HUES6 (cell line): Measurements from ENCODE around the gene ZSCAN9.
A peak's percentile ranks its signal among the peaks of the same experiment; 100 is the strongest.

ENCODE experiments used
- H3K27ac ChIP-seq: 2 replicates; pipeline ENCODE4 v1.7.0; 2013; ENCODE audit warnings: low read depth, mild to moderate bottlenecking, low read length, inconsistent platforms
- H3K27me3 ChIP-seq: 2 replicates; pipeline ENCODE4 v1.6.1; 2013; ENCODE audit warnings: low read length; ENCODE audit not compliant: control insufficient read depth, insufficient read depth
- H3K36me3 ChIP-seq: 2 replicates; pipeline ENCODE4 v1.6.1; 2013; ENCODE audit warnings: low read length; ENCODE audit not compliant: control insufficient read depth, insufficient read depth
- H3K4me1 ChIP-seq: 2 replicates; pipeline ENCODE4 v1.6.1; 2013; ENCODE audit warnings: low read length; ENCODE audit not compliant: control insufficient read depth, insufficient read depth
- H3K4me3 ChIP-seq: 2 replicates; pipeline ENCODE4 v1.5.1; 2013; ENCODE audit warnings: low read depth, low read length
- H3K9ac ChIP-seq: one replicate; pipeline ENCODE4 v1.6.1; 2013; ENCODE audit warnings: mild to moderate bottlenecking, low read length
- H3K9me3 ChIP-seq: 2 replicates; pipeline ENCODE4 v1.6.1; 2013; ENCODE audit warnings: low read depth, low read length; ENCODE audit not compliant: control insufficient read depth, insufficient read depth

ZSCAN9 gene

DNA sequence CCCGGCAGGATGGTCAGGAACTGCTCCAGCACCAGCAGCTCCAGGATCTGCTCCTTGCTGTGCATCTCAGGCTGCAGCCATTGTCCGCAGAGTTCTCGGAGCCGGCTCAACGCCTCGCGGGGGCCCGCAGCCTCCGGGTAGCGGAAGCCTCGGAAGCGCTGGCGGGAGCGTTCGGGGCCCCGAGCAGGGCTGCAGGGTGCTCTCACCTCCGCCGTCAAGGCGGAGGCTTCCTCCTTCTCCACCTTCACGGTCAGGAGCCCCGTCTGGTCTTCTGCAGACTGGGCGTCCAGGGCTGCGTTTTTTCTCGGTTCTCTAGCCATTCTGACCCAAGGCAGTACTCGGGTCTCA lies 26.6 kb downstream of the ZSCAN9 start:
- Histone ChIP-seq H3K9me3 (no peaks in the 10 kb centered on the region), H3K9ac (peak overlapping the region; percentile 74), H3K27me3 (no peaks in the 10 kb centered on the region), H3K36me3 (peaks cover 13% of the 10 kb centered on the region), H3K4me1 (peaks cover 11% of the 10 kb centered on the region; the same call in 1 of the 2 replicates), H3K4me3 (peak overlapping the region; percentile 79), H3K27ac (no peak overlapping the region; the same call in 1 of the 2 replicates)

DNA sequence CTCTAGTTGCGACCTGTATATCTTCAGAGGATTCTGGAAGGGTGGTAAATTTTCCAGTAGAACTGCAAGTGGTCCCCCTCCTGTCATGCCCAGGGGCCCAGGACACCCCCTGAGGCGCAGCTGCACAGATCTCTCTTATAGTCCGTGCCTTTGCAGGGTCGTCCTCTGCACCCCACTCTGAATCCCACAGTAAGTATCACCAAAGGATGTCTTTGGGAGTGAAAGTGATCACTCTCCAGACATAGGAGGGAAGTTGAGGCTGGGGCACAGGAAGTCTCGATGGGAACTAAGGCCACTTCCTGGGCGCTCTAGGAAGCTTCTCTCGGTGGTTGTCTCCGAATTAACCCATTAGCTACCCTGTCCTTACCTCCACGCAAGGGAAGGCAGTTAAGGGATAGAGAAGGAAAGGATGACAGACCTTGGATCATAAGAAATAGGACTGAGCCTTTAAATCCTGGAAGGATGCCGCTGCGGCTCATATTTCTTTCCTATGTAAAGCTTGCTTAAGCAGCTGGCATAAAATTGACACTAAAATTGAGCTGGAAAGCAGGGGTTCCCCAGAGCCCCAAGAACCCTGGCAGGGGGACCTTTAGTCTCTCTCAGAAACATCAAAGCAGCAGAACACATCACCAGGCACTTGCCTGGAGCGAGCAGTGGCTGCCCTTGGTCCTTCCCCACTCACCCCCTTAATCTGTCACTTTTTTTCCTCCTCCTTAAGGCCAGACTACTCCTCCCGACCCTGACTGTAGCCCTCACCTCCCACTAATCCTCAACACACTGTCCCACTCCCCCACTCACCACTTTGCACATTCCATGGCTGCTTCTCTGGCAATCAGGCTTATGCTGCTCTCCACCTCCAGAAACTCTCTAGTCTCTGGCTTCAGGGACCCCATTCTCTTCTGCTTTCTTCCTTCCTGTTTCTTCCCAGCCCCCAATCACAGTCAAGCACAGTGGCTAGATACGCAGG lies 27.2 kb downstream of the ZSCAN9 start, which contains the start of gene ZKSCAN4:
ZKSCAN4 (minus strand) TSS at position 261 of the 967 bp plus-strand sequence. CDS start 289 bp downstream, outside the sequence.
- no peak within 1 kb of the TSS; the same call in 1 of the 2 replicates for H3K27ac ChIP-seq
- peak within 1 kb of the TSS; percentile 79 for H3K4me3 ChIP-seq
- H3K9ac ChIP-seq = peak within 1 kb of the TSS; percentile 74
- peaks cover 11% of the 10 kb centered on the region; the same call in 1 of the 2 replicates for H3K4me1 ChIP-seq
- no peaks in the 10 kb centered on the region for H3K27me3 ChIP-seq
- H3K9me3 ChIP-seq = no peaks in the 10 kb centered on the region
- H3K36me3 ChIP-seq = peaks cover 10% of the 10 kb centered on the region; the same call in 1 of the 2 replicates

DNA sequence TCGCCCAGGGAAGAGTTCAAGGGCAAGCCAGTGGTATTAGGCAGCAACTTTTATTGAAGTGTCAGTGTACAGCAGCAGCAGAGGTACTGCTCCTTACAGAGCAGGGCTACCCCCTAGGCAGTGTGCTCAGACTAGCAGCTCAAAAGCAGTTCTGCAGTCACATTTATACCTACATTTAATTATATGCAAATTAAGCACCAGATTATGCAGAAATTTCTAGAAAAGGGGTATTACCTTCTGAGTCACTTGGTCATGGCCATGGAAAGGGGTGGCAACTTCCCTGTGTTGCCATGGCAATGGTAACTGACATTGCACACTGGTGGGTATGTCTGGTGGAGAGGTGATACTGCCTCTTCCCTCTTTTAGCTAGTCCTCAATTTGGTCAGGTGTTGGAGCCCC lies 29.0 kb downstream of the ZSCAN9 start:
- Histone ChIP-seq H3K9me3 (no peaks in the 10 kb centered on the region), H3K4me3 (no peak overlapping the region), H3K27ac (no peak overlapping the region), H3K27me3 (peaks cover 7% of the 10 kb centered on the region), H3K4me1 (peaks cover 11% of the 10 kb centered on the region; the same call in 1 of the 2 replicates), H3K9ac (no peak overlapping the region), H3K36me3 (no peaks in the 10 kb centered on the region)

DNA sequence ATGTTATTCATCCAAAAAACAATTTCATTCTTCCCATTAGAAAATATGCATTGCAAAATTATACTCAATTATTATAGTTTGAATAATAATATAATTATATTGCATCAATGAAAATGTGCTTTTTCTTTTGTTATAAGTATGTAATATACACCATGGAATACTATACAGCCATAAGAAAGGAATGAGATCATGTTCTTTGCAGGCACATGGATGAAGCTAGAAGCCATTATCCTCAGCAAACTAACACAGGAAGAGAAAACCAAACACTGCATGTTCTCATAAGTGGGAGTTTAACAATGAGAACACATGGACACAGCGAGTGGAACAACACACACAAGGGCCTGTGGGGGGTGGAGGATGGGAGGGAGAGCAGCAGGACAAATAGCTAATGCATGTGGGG lies 32.0 kb downstream of the ZSCAN9 start:
- H3K9me3 ChIP-seq = no peaks in the 10 kb centered on the region
- H3K4me3 ChIP-seq = no peak overlapping the region
- no peak overlapping the region for H3K27ac ChIP-seq
- H3K27me3 ChIP-seq = peaks cover 12% of the 10 kb centered on the region
- no peaks in the 10 kb centered on the region for H3K36me3 ChIP-seq
- no peak overlapping the region for H3K9ac ChIP-seq
- peaks cover 5% of the 10 kb centered on the region; the same call in 1 of the 2 replicates for H3K4me1 ChIP-seq

DNA sequence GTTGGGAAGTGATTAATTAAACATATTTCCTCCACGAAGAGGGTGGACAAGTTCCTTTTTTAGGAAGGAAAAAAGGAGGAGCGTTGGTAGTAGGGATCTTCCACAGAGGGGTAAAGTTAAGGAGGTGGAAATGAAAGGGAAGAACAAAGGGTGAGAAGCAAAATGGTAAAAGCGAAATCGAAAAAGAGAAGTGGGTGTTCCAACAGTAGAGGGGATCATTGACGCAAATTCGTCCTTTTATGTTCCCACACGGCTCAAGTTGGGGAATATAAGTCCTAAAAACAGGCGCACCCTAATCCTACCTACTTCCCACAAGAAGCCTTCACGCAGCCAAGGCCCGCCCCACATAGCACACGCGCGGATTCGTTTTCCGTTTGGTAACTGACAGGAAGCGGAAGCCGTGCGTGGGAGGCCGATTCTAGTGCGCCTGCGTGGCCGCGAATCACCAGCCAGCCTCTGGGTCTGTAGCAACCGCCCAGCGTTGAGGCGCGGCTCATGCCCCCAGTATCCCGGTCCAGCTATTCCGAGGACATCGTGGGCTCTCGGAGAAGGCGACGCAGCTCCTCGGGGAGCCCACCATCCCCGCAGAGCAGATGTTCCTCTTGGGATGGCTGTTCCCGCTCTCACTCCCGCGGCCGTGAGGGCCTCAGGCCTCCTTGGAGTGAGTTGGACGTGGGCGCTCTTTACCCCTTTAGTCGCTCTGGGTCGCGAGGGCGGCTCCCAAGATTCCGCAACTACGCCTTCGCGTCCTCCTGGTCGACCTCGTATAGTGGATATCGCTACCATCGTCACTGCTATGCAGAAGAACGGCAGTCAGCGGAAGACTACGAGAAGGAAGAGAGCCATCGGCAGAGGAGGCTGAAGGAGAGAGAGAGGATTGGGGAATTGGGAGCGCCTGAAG lies 34.1 kb downstream of the ZSCAN9 start, which contains the start of gene NKAPL:
NKAPL (plus strand) TSS at position 421 of the 901 bp plus-strand sequence; CDS start at position 496, 75 bp downstream.
- H3K9ac ChIP-seq = no peak within 1 kb of the TSS
- no peaks in the 10 kb centered on the region for H3K9me3 ChIP-seq
- H3K4me1 ChIP-seq = no peaks in the 10 kb centered on the region
- peaks cover 12% of the 10 kb centered on the region for H3K27me3 ChIP-seq
- H3K27ac ChIP-seq = no peak within 1 kb of the TSS
- H3K4me3 ChIP-seq = peak within 1 kb of the TSS; percentile 37; the same call in 1 of the 2 replicates
- H3K36me3 ChIP-seq = no peaks in the 10 kb centered on the region

DNA sequence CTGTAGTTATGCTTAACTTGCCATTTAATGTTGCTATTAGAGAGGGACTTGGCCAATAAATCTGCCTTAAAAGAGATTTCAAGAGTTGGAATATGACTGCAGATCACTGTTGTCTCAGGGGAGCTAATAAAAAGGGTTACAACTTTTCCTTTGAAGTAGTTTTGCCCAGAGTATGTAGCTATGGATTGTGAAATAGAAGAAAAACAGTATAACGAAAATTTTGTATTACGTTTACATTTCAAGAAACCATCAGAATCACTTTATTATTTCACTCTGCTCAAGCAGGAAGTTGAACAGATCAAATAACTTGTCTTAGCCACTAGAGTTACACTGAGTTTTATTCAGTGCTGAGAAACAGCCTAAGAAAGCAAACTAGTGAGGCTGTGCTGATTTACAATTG lies 38.8 kb downstream of the ZSCAN9 start:
- Histone ChIP-seq H3K27ac (no peak overlapping the region), H3K9me3 (no peaks in the 10 kb centered on the region), H3K4me1 (0 out of 2 replicates have a peak, but pooled peaks cover 3% of the 10 kb centered on the region), H3K9ac (no peak overlapping the region), H3K27me3 (peaks cover 8% of the 10 kb centered on the region), H3K36me3 (no peaks in the 10 kb centered on the region), H3K4me3 (no peak overlapping the region)

DNA sequence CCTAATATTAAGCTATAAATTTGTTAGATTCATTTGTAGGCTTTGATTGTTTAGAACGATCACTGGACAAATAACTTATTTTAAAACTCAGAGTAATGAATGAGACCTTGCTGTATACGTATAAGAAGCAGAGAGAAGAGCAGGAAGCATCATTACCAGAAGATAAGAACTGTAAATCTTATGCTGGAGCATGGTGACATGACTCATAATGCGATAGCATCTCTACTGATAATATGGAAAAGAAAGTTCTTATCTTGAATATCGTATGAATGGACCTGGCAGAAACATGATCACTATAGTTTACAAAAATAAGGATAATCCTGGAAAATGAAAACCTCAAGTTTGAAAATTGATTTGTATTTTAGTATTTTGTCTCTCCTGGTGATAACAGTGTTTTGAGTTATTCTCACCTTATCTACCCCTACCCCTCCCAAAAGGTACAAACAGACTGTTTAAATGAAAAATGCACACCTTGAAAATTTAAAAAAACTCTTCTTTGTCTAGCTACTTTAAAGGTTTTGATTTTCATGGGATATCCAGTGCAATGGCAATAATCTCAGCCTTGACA lies 39.8 kb downstream of the ZSCAN9 start:
- Histone ChIP-seq H3K4me1 (0 out of 2 replicates have a peak, but pooled peaks cover 3% of the 10 kb centered on the region), H3K4me3 (no peak overlapping the region), H3K9me3 (no peaks in the 10 kb centered on the region), H3K36me3 (no peaks in the 10 kb centered on the region), H3K27me3 (no peaks in the 10 kb centered on the region; the same call in none of the 2 replicates), H3K9ac (no peak overlapping the region), H3K27ac (no peak overlapping the region)

DNA sequence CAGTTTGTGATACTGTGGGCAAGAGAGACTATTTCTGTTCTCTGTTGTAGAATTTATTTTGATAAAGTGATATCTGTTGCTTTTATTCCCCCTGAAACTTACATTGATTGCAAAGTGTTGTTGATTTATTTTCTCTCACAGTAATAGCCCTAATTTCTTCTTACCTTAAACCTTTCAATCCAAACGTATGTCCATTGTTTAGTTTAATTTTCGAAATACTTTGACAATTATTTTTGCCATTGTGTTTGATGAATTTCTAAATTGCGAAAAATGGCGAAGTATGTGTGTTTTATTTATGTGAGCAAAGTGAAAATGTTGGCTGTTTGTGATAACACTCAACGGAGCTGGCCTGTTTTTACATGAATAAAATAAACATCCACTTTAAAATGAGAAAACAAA lies 41.5 kb downstream of the ZSCAN9 start:
- no peak overlapping the region for H3K9ac ChIP-seq
- H3K4me3 ChIP-seq = peak overlapping the region; percentile 84
- H3K27ac ChIP-seq = no peak overlapping the region
- H3K4me1 ChIP-seq = 0 out of 2 replicates have a peak, but pooled peaks cover 3% of the 10 kb centered on the region
- no peaks in the 10 kb centered on the region for H3K36me3 ChIP-seq
- H3K9me3 ChIP-seq = no peaks in the 10 kb centered on the region
- H3K27me3 ChIP-seq = no peaks in the 10 kb centered on the region; the same call in 1 of the 2 replicates

DNA sequence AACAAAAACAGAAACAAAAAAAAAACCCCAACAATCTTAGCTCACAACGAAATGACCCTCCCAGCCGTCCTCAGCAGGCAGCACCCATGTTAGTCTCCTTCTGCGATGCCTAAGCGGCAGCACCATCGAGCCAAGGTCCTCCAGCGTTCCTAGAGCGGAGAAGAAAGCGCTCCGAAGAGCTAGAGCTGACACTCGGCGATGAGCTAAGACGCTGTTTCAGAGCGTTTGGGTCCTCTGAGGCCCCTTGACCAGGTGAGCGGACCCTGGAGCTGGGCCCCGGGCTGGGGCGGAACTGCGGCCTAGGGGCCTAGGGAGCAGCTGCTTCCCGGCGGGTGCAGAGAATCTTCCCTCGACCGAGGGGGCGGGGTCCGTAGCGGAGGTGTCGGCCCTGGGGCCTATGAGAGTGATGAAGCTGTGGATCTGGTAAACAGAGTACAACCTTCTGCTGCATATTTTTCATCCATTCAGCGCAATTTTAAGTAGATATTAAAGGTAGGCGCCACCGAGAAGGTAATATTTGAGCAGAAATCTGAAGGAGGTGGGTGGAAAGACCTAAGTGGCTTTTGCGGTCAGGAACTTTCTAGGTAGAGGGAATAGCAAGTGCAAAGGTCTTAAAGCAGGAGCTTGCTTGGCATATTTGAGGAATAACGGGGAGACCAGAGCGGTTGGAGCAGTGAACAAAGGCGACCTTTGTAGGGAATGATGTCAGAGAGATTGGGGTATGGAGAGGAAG lies 42.1 kb downstream of the ZSCAN9 start, which contains the start of gene ZSCAN26:
ZSCAN26 (plus strand) TSS at position 182 of the 733 bp plus-strand sequence. CDS start 4,777 bp downstream, outside the sequence.
- Histone ChIP-seq H3K36me3 (peaks cover 4% of the 10 kb centered on the region), H3K4me1 (0 out of 2 replicates have a peak, but pooled peaks cover 3% of the 10 kb centered on the region), H3K27me3 (no peaks in the 10 kb centered on the region; the same call in 1 of the 2 replicates), H3K9ac (peak within 1 kb of the TSS; percentile 79), H3K4me3 (peak within 1 kb of the TSS; percentile 84), H3K27ac (no peak within 1 kb of the TSS), H3K9me3 (no peaks in the 10 kb centered on the region)
